BJ (cell line): ENCODE measurements around the gene GFER. TPM values are rescaled to one million over a fixed set of nuclear protein-coding genes. Genes with fewer than 3 reads are reported as not detected.
A peak's percentile ranks its signal among the peaks of the same experiment; 100 is the strongest.
"Not testable (repeated sequence)": the region's sequence is repeated elsewhere in the genome, so short reads cannot be mapped to it uniquely, and the experiment has no call there.

ENCODE experiments used
- CTCF ChIA-PET: fragments of 350-600 bp; formaldehyde crosslinking; extraction: SDS; loops from one replicate; lab custom pipeline; 2021; ENCODE audit warnings: antibody characterized with exemption, inconsistent platforms; lab: Yijun Ruan, JAX
- POLR2A ChIA-PET: fragments of 300-600 bp; sonication (Branson Sonifier 250); formaldehyde crosslinking; extraction: SDS; loops from one replicate; lab custom pipeline; 2021; ENCODE audit warnings: antibody characterized with exemption; lab: Charles Lee
- DNase-seq: peaks from one replicate; pipeline ENCODE4 v3.0.0-alpha.2; 2011; ENCODE audit warnings: low read depth
- H3K27me3 ChIP-seq: 2 replicates; pipeline ENCODE4 v1.6.0; 2011; ENCODE audit warnings: low read length; ENCODE audit not compliant: control insufficient read depth, insufficient read depth
- H3K36me3 ChIP-seq: 2 replicates; pipeline ENCODE4 v1.5.1; 2011; ENCODE audit warnings: low read length; ENCODE audit not compliant: control insufficient read depth, insufficient read depth
- H3K4me3 ChIP-seq: 2 replicates; pipeline ENCODE4 v1.5.1; 2011; ENCODE audit warnings: low read depth, mild to moderate bottlenecking, control low read depth, low read length
- polyA plus RNA-seq: library from polyadenylated mRNA; depleted of rRNA; stranded (reverse); fragments of >200 nt; gene quantifications from 2 replicates; pipeline ENCODE4 v1.2.3, GENCODE V29; 2011
- TF ChIP-seq, protein P1 (sequence below): IDR thresholded peaks from 2 replicates; pipeline ENCODE4 v1.5.1; 2011; ENCODE audit warnings: low read depth, mild to moderate bottlenecking, control low read depth, inconsistent platforms, low read length, moderate library complexity; ENCODE audit not compliant: insufficient read depth

The GFER gene
- polyA plus RNA-seq, 1 experiment, result 19.8 TPM

- CTCF ChIA-PET, result interaction anchor here (0.9 to 1.5 kb wide), 3 partner anchors 8 to 194 kb away, joined by 3 to 6 read pairs (median 3); no protein-coding TSS in a partner anchor
- POLR2A ChIA-PET, result no interaction called here
- Histone ChIP-seq H3K36me3 (peaks cover 17% of the 10 kb centered on the region), H3K27me3 (no peaks in the 10 kb centered on the region; the same call in 1 of the 2 replicates), H3K4me3 (peak overlapping the region; percentile 19; the same call in 1 of the 2 replicates)
- TF ChIP-seq, protein P1, sequence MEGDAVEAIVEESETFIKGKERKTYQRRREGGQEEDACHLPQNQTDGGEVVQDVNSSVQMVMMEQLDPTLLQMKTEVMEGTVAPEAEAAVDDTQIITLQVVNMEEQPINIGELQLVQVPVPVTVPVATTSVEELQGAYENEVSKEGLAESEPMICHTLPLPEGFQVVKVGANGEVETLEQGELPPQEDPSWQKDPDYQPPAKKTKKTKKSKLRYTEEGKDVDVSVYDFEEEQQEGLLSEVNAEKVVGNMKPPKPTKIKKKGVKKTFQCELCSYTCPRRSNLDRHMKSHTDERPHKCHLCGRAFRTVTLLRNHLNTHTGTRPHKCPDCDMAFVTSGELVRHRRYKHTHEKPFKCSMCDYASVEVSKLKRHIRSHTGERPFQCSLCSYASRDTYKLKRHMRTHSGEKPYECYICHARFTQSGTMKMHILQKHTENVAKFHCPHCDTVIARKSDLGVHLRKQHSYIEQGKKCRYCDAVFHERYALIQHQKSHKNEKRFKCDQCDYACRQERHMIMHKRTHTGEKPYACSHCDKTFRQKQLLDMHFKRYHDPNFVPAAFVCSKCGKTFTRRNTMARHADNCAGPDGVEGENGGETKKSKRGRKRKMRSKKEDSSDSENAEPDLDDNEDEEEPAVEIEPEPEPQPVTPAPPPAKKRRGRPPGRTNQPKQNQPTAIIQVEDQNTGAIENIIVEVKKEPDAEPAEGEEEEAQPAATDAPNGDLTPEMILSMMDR, result no peak
- no peak for DNase-seq
These were observed 25.2 kb upstream of the GFER start for GRCh38 chr16:1958715-1959268.

- DNase-seq, result peak; percentile 30
- H3K27me3 ChIP-seq, result no peaks in the 10 kb centered on the region; the same call in 1 of the 2 replicates
- POLR2A ChIA-PET, result no interaction called here
- TF ChIP-seq, protein P1, result peak; percentile 48
- CTCF ChIA-PET, result interaction anchor here (0.9 to 1.5 kb wide), 3 partner anchors 9 to 193 kb away, joined by 3 to 6 read pairs (median 3); no protein-coding TSS in a partner anchor
- H3K36me3 ChIP-seq, result peaks cover 17% of the 10 kb centered on the region
- H3K4me3 ChIP-seq, result peak within 1 kb of the TSS; percentile 94
These were observed 24.5 kb upstream of the GFER start, which contains the start of gene NDUFB10 for GRCh38 chr16:1959269-1960039. Gene NDUFB10, plus strand, starts transcription at chr16:1959538. Its CDS starts 87 bp downstream, at chr16:1959625.

- TF ChIP-seq, protein P1, result no peak
- peak overlapping the region; percentile 94 for H3K4me3 ChIP-seq
- H3K27me3 ChIP-seq, result no peaks in the 10 kb centered on the region; the same call in 1 of the 2 replicates
- DNase-seq, result no peak
- ChIA-PET CTCF (interaction anchor here (0.6 to 1.0 kb wide), 3 partner anchors 12 to 54 kb away, joined by 3 to 5 read pairs (median 3); no protein-coding TSS in a partner anchor), POLR2A (no interaction called here)
- peaks cover 17% of the 10 kb centered on the region for H3K36me3 ChIP-seq
These were observed 23.0 kb upstream of the GFER start for GRCh38 chr16:1960665-1961630.

- ChIA-PET POLR2A (no interaction called here), CTCF (no interaction called here)
- no peak for DNase-seq
These were observed 22.3 kb upstream of the GFER start for GRCh38 chr16:1961651-1962067.

GRCh38 chr16:1962161-1963153 lies 21.5 kb upstream of the GFER start:
- H3K36me3 ChIP-seq, result peaks cover 17% of the 10 kb centered on the region
- DNase-seq, POLR2A ChIA-PET, H3K27me3 ChIP-seq, CTCF ChIA-PET, H3K4me3 ChIP-seq: not testable (repeated sequence)

More at GRCh38 chr16:1961651-1962067, 22.3 kb upstream of the GFER start:
- Histone ChIP-seq H3K4me3 (no peak overlapping the region), H3K36me3 (peaks cover 17% of the 10 kb centered on the region), H3K27me3 (no peaks in the 10 kb centered on the region; the same call in 1 of the 2 replicates)
- TF ChIP-seq, protein P1, result no peak
